HG02571 (cell line): ENCODE data around the gene EMC8.
"Not testable (repeated sequence)": the region's sequence is repeated elsewhere in the genome, so short reads cannot be mapped to it uniquely, and the experiment has no call there.

Experiments
- ATAC-seq: cut with Tn5 transposase; IDR thresholded peaks from one replicate; pipeline ENCODE4 v1.9.1; 2021; ENCODE audit warnings: mild to moderate bottlenecking, moderate library complexity; ENCODE audit not compliant: unreplicated experiment

Gene EMC8

DNA sequence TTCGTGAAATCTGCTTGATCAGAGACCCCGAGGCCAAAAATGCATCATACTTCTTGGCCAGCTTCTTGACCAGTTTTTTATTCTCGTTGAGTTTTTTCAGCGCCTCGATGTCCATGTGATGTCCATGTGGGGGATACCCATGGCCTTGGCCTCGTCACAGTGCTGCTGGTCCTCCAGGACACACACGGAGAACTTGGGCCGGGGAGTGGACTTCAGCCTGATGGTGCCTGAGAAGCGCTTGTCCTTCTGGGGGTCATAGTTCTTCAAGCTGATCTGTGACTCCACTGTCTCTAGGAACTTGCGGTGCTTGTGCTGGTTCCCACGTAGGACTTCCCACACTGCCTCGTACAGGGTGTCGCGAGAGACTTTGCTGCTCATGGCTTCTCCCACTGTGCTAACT, 16.8 kb upstream of the EMC8 start:
- no peak for ATAC-seq

GRCh38 chr16:85812811-85813700, 13.7 kb upstream of the EMC8 start:
- ATAC-seq = no peak

DNA sequence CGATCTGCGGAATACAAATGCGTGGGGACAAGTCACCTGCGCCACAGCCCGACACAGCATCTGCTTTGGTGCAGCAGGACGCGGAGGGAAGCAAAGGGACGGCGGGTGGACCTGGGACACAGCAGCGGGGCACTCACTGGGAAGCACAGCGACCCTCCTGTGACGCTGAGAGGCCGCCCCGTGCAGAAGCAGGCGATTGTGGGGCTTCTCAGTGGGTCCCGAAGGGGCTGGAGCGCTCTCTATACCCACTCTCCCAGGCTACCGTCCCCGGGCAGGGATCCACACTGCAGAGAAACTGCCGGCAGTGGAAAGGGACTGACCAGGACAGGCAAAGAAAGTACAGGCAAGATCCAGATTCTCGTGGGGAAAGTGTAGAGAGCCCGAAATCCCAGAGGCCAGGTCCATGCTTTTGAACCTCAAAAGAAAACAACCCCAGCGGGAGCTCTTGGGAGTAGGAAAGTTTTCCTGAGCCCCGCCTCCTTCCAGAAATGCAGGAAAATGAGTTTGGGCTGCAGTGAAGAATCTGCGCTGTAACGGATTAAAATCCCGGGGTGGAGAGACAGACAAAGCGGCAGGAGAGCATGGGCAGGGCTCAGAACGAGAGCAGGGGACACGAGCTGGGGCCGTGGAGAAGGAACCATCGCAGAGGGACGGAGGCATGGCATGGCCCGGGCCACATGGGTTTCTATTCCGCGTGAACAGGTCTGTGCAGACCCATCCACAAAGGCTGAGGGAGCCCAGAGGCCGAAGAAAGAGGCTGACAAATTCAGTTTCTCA, 12.9 kb upstream of the EMC8 start:
- ATAC-seq = no peak

- no peak for ATAC-seq
These were observed 11.4 kb upstream of the EMC8 start for GRCh38 chr16:85810742-85811115.

DNA sequence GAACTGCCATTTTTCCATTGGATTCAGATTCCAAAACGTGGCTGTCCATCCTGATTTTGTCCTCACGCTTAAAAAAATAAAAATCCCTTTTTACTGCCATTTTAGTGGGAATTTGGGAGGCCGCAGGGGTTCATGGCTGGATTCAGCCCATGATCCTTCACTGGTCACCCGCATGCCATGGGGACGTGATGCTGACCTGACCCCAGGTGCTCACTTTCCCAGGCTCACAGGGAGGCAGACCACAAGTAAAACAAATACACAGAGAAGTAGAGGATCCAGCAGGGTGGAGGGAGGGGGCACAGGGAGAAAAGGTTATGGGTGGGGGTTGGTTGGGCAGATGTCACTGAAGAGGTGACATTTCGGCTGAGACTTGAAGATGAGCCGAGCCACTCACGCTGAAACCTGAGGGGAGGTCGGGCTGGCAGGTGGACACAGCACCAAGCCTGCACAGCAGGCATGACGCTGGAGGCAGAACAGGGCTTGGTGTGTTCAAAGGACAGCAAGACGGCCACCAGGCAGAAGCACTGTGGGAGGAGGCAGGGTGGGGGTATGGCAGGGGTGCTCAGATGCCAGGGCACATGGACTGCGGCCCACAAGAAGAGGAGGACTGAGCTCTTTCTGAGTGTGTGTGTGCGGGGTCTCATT, 10.9 kb upstream of the EMC8 start:
- no peak for ATAC-seq

- ATAC-seq = no peak
These were observed 10.3 kb upstream of the EMC8 start for GRCh38 chr16:85809645-85810044.

DNA sequence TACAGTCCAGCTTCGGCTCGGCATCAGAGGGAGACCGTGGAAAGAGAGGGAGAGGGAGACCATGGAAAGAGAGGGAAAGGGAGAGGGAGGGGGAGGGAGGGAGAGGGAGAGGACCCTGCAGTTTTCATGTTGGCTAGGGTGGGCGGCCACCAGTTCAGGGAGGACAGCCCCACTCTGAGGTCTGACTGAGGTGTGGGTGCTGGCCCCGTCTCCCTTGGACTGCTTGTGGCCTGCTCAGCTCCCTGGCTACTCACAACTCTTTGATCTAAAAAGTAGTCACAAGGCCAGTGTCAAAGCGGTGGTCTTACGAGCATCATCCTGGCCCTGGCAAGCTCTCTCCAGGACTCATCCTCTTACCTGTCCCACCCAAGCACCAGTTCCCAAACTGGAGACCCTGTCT, 9.6 kb upstream of the EMC8 start:
- no peak for ATAC-seq

- not testable (repeated sequence) for ATAC-seq
These were observed 8.8 kb upstream of the EMC8 start for GRCh38 chr16:85808104-85808503.

- not testable (repeated sequence) for ATAC-seq
These were observed 8.0 kb upstream of the EMC8 start for GRCh38 chr16:85807340-85807739.

DNA sequence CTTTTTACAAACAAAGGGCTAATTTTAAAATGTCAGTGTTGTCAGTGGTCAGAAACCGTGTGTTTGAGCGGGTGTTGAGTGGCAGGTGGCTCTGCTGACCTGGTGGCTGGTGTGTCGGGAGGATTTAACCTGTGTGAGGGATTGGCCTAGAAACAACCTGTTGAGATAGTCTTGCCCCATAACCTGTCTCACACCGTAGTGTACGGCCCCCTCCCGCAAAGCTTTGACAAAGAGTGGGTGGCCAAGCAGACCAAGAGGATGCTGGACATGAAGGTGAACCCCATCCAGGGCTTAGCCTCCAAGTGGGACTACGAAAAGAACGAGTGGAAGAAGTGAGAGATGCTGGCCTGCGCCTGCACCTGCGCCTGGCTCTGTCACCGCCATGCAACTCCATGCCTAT, 7.2 kb upstream of the EMC8 start:
- no peak for ATAC-seq

- no peak for ATAC-seq
These were observed 6.2 kb upstream of the EMC8 start for GRCh38 chr16:85805442-85806045.

- no peak for ATAC-seq
These were observed 4.2 kb upstream of the EMC8 start for GRCh38 chr16:85803570-85803969.

DNA sequence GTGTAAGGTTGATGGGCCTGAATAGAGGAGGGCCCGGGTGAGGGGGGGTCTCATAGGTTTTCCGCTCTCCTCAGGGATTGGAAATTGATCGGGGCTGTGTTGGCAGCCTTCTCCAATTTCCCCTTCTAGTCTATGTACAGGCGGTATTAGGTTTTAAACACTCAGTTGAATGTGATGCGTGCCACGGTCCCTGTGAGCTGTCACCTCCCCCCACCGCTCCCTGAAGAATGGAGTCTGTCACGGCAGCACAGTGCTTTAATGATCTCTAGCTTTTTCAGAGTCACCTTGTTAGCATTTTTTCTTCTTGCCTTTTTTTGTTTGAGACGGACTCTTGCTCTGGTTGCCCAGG, 951 bp upstream of the EMC8 start:
- peak; percentile 11 for ATAC-seq

- peak; percentile 17 for ATAC-seq
These were observed 345 bp downstream of the EMC8 start for GRCh38 chr16:85798901-85799496.

DNA sequence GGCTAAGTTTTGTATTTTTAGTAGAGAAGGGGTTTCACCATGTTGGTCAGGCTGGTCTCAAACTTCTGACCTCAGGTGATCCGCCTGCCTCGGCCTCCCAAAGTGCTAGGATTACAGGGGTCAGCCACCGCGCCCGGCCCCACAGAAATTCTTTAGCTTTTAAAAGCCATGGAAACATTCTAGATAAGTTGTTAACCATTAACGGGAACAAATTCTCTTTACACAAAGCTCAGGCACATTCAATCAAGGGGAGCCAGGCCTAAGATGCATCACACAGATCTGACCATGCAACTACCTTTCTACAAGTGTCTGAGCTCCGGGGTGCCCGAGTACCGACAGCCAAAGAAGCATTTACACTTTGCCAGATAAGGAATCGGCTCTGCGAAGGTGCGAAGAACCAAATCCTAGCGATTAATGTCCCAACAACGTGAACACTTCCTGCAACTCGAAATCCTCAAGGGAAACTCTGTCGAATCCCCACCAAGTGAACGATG, 1.0 kb downstream of the EMC8 start:
- ATAC-seq = no peak

DNA sequence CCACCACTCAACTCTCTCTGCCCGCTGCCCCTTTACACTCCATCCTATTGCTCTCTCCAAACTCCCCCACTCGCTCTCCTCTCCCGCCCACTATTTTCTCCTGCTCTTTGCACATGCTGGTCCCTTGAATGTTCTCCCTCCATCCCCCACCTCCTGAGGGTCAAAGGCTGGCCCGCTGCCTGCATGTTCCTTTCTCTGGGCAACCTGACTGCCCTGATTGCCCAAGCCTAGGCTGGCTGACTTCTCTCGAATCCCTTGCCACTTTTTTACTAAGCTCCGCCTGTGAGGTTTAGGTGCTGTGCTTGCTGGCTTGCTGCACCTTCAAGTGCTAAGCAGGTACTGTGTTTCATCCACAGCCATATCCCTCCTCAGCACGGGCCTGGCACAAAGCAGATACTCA, 2.7 kb downstream of the EMC8 start:
- ATAC-seq = no peak

GRCh38 chr16:85796152-85796551, 3.2 kb downstream of the EMC8 start:
- no peak for ATAC-seq

- no peak for ATAC-seq
These were observed 4.6 kb downstream of the EMC8 start for GRCh38 chr16:85794696-85795095.

DNA sequence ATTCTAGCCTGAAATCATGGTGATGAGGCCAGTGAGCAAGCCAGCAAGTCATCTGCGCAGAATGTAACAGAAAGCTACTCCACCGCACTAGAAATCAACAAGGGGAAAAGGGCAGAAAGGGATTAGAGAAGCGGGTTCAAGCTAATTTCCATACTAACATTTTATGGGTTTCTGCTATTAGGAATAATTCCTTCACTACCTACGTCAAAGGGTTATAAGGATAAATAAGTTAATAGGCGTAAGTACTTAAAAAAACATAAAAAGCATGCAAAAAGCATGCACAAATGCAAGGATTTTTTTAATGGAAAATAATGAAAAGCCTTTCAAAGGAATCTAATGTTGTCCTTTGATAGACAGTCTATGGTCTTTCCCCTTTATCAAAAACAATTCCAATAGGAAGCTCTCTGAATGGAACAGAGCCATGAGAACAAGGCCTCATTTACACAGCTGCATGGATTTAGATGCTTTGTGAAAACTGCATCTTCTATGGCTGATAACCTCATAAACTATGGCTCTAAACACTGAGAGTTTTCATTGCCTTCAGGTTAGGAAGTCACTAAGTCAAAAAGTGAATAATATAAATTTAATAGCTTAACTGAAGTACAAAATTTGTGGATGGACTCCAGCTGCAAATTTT, 5.6 kb downstream of the EMC8 start:
- ATAC-seq = no peak

DNA sequence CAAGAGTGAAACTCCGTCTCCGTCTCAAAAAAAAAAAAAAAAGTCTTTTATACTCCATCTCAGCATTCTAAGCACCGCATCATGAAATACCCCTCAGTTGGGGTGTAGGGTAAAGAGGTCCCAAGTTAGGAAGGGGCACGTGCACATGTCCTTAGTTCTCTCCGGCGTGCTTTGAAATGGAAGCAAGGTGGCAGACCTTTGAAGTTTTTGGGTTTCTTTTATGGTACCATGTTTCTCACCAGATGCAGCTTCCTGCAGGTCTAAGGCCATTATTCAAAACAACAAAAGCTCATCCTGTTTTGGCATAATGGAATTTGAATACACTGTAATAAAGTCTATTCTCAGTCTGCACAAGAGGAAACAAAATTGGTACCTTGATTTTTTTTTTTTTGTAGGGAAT, 9.6 kb downstream of the EMC8 start:
- no peak for ATAC-seq
